Neural cell (in vitro differentiated cells): ENCODE results near the gene FHIT. TPM values are rescaled to one million over a fixed set of nuclear protein-coding genes. Genes with fewer than 3 reads are reported as not detected.

Experiments
- H2AFZ ChIP-seq: fragments of 200-600, 300-800 bp; sonication (generic), shearing (Covaris generic); 2 replicates; pipeline ENCODE4 v1.6.0; 2014; ENCODE audit warnings: low read depth, mild to moderate bottlenecking, antibody characterized with exemption, low read length, moderate library complexity
- H3F3A ChIP-seq: fragments of 200-600 bp; shearing (Covaris generic); 2 replicates; pipeline ENCODE4 v1.6.1; 2016; ENCODE audit warnings: mild to moderate bottlenecking, moderate library complexity, mixed read lengths, antibody characterized with exemption, low read length; ENCODE audit not compliant: insufficient read depth, poor library complexity, severe bottlenecking
- H3K27ac ChIP-seq: fragments of 200-600, 300-800 bp; sonication (generic), shearing (Covaris generic); 2 replicates; pipeline ENCODE4 v1.5.1; 2014; ENCODE audit warnings: mild to moderate bottlenecking, low read length, moderate library complexity
- H3K27me3 ChIP-seq: fragments of 300-800, 200-600 bp; sonication (generic), shearing (Covaris generic); 2 replicates; pipeline ENCODE4 v1.6.0; 2014; ENCODE audit warnings: mild to moderate bottlenecking, low read depth, low read length, moderate library complexity; ENCODE audit not compliant: insufficient read depth
- H3K36me3 ChIP-seq: fragments of 300-800, 200-600 bp; sonication (generic), shearing (Covaris generic); 2 replicates; pipeline ENCODE4 v1.5.1; 2014; ENCODE audit warnings: mild to moderate bottlenecking, antibody characterized with exemption, low read length, moderate library complexity; ENCODE audit not compliant: insufficient read depth
- H3K4me2 ChIP-seq: fragments of 300-800, 200-600 bp; sonication (generic), shearing (Covaris generic); 2 replicates; pipeline ENCODE4 v1.6.0; 2014; ENCODE audit warnings: mild to moderate bottlenecking, low read length
- H3K4me3 ChIP-seq: fragments of 300-800, 200-600 bp; sonication (generic), shearing (Covaris generic); 2 replicates; pipeline ENCODE4 v1.5.1; 2014; ENCODE audit warnings: mild to moderate bottlenecking, low read length, moderate library complexity
- H3K79me2 ChIP-seq: fragments of 200-600 bp; shearing (Covaris generic); replicated peaks from 2 replicates; pipeline ENCODE4 v1.6.0; 2014; ENCODE audit warnings: mild to moderate bottlenecking, low read length, moderate library complexity; ENCODE audit not compliant: insufficient read depth
- H3K9ac ChIP-seq: fragments of 300-800, 200-600 bp; sonication (generic), shearing (Covaris generic); 2 replicates; pipeline ENCODE4 v1.6.1; 2016; ENCODE audit warnings: mild to moderate bottlenecking, low read length, mixed read lengths
- H3K9me2 ChIP-seq: fragments of 200-600 bp; shearing (Covaris generic); 2 replicates; pipeline ENCODE4 v1.6.1; 2016; ENCODE audit warnings: mild to moderate bottlenecking, low read length, mixed read lengths; ENCODE audit not compliant: insufficient read depth
- H3K9me3 ChIP-seq: fragments of 200-600, 300-800 bp; sonication (generic), shearing (Covaris generic); 2 replicates; pipeline ENCODE4 v1.6.1; 2016; ENCODE audit warnings: mild to moderate bottlenecking, mixed run types, low read length, moderate library complexity, mixed read lengths
- H4K20me1 ChIP-seq: fragments of 200-600 bp; shearing (Covaris generic); 2 replicates; pipeline ENCODE4 v1.6.1; 2016; ENCODE audit warnings: mild to moderate bottlenecking, mixed run types; ENCODE audit not compliant: insufficient read depth
- EP300 ChIP-seq: fragments of 450-650 bp; conservative IDR thresholded peaks from 2 replicates; pipeline ENCODE4 v1.6.1; 2014; ENCODE audit warnings: antibody characterized with exemption, mild to moderate bottlenecking, moderate library complexity; ENCODE audit not compliant: poor library complexity, severe bottlenecking
- EZH2 ChIP-seq: fragments of 200-600, 300-800 bp; shearing (Covaris generic), sonication (generic); IDR thresholded peaks from 2 replicates; pipeline ENCODE4 v1.6.1; 2014; ENCODE audit warnings: antibody characterized with exemption, low read length, borderline replicate concordance, mild to moderate bottlenecking; ENCODE audit not compliant: insufficient read depth, poor library complexity, severe bottlenecking
- MXI1 ChIP-seq: fragments of 450-650 bp; conservative IDR thresholded peaks from 2 replicates; pipeline ENCODE4 v1.6.1; 2014; ENCODE audit warnings: antibody characterized with exemption, mild to moderate bottlenecking; ENCODE audit not compliant: poor library complexity, severe bottlenecking
- POLR2AphosphoS5 ChIP-seq: IDR thresholded peaks from 2 replicates; pipeline ENCODE4 v1.6.1; 2012
- RAD21 ChIP-seq: fragments of 450-650 bp; conservative IDR thresholded peaks from 2 replicates; pipeline ENCODE4 v1.6.1; 2014; ENCODE audit warnings: antibody characterized with exemption, mild to moderate bottlenecking, moderate library complexity
- SMC3 ChIP-seq: fragments of 450-650 bp; conservative IDR thresholded peaks from 2 replicates; pipeline ENCODE4 v1.6.1; 2014; ENCODE audit warnings: antibody characterized with exemption, mild to moderate bottlenecking, moderate library complexity; ENCODE audit not compliant: poor library complexity
- TAF1 ChIP-seq: IDR thresholded peaks from 2 replicates; pipeline ENCODE4 v1.6.1; 2012; ENCODE audit warnings: low read depth
- polyA plus RNA-seq: library from polyadenylated mRNA; depleted of rRNA; stranded (reverse); fragments of >200 nt; gene quantifications from 2 replicates; pipeline ENCODE4 v1.2.3, GENCODE V29; 2014
- TF ChIP-seq, protein P1 (sequence below): fragments of 450-650 bp; IDR thresholded peaks from 2 replicates; pipeline ENCODE4 v1.5.1; 2014; ENCODE audit warnings: antibody characterized with exemption, mild to moderate bottlenecking, moderate library complexity; ENCODE audit not compliant: poor library complexity, severe bottlenecking
- TF ChIP-seq, protein P2 (sequence below): IDR thresholded peaks from 2 replicates; pipeline ENCODE4 v1.6.1; 2012; ENCODE audit warnings: borderline replicate concordance

The FHIT gene
- polyA plus RNA-seq, 1 donor from 2014 or later, result not detected

DNA sequence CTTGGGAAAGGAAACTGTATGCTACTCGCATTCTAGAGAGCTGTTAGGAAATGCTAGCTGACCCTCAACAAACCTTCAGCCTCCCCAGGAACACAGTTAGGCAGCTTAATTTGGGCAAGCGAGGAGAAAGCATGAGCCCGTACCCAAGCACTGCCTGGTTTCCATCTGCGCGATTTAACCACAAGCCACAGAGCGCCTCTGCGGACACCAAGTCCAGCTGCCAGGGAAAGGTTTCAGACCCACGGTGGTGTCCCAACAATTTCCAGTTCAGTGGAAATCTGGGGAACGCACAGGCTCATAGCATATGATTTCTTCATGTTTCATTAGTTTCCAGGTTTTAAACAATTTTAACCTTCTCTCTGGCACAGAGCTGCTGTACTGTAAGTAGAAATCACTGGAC, 617.6 kb downstream of the FHIT start:
- TF ChIP-seq, protein P1, sequence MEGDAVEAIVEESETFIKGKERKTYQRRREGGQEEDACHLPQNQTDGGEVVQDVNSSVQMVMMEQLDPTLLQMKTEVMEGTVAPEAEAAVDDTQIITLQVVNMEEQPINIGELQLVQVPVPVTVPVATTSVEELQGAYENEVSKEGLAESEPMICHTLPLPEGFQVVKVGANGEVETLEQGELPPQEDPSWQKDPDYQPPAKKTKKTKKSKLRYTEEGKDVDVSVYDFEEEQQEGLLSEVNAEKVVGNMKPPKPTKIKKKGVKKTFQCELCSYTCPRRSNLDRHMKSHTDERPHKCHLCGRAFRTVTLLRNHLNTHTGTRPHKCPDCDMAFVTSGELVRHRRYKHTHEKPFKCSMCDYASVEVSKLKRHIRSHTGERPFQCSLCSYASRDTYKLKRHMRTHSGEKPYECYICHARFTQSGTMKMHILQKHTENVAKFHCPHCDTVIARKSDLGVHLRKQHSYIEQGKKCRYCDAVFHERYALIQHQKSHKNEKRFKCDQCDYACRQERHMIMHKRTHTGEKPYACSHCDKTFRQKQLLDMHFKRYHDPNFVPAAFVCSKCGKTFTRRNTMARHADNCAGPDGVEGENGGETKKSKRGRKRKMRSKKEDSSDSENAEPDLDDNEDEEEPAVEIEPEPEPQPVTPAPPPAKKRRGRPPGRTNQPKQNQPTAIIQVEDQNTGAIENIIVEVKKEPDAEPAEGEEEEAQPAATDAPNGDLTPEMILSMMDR, result no peak
- TF ChIP-seq TAF1 (no peak), RAD21 (no peak), EP300 (no peak), MXI1 (no peak), EZH2 (no peak)
- no peaks in the 10 kb centered on the region for H3K36me3 ChIP-seq
- H3K4me3 ChIP-seq, result no peak overlapping the region
- no peak overlapping the region for H2AFZ ChIP-seq
- no peak overlapping the region for H3K9ac ChIP-seq
- no peaks in the 10 kb centered on the region for H3F3A ChIP-seq
- no peaks in the 10 kb centered on the region for H3K79me2 ChIP-seq
- H3K27me3 ChIP-seq, result no peaks in the 10 kb centered on the region
- H3K9me3 ChIP-seq, result no peaks in the 10 kb centered on the region
- H3K27ac ChIP-seq, result no peak overlapping the region
- no peaks in the 10 kb centered on the region for H4K20me1 ChIP-seq
- no peaks in the 10 kb centered on the region for H3K9me2 ChIP-seq
- H3K4me2 ChIP-seq, result no peak overlapping the region

DNA sequence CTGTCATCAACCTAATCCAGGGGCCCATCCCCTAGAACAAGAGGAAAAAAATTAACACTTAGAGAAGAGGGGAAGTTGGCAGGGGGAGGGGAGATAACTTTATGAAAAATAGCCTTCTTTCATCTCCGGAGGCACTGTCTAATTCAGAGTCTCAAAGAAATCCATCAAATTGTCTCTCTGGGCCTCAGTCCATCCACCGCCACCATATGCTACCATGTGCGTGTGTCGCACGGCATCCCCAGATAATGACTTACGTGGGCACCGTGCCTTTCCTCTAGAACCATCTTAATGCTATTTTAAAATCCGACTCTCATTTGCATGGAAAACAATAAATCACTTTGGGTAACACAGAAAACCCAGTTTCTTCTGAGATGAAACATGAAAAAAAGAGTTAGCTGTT, 619.7 kb downstream of the FHIT start:
- H3K36me3 ChIP-seq, result no peaks in the 10 kb centered on the region
- H3K9me3 ChIP-seq, result no peaks in the 10 kb centered on the region
- no peaks in the 10 kb centered on the region for H3F3A ChIP-seq
- H3K4me2 ChIP-seq, result no peak overlapping the region
- TF ChIP-seq SMC3 (no peak), POLR2AphosphoS5 (no peak)
- TF ChIP-seq, protein P2, sequence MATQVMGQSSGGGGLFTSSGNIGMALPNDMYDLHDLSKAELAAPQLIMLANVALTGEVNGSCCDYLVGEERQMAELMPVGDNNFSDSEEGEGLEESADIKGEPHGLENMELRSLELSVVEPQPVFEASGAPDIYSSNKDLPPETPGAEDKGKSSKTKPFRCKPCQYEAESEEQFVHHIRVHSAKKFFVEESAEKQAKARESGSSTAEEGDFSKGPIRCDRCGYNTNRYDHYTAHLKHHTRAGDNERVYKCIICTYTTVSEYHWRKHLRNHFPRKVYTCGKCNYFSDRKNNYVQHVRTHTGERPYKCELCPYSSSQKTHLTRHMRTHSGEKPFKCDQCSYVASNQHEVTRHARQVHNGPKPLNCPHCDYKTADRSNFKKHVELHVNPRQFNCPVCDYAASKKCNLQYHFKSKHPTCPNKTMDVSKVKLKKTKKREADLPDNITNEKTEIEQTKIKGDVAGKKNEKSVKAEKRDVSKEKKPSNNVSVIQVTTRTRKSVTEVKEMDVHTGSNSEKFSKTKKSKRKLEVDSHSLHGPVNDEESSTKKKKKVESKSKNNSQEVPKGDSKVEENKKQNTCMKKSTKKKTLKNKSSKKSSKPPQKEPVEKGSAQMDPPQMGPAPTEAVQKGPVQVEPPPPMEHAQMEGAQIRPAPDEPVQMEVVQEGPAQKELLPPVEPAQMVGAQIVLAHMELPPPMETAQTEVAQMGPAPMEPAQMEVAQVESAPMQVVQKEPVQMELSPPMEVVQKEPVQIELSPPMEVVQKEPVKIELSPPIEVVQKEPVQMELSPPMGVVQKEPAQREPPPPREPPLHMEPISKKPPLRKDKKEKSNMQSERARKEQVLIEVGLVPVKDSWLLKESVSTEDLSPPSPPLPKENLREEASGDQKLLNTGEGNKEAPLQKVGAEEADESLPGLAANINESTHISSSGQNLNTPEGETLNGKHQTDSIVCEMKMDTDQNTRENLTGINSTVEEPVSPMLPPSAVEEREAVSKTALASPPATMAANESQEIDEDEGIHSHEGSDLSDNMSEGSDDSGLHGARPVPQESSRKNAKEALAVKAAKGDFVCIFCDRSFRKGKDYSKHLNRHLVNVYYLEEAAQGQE, result no peak
- no peak overlapping the region for H2AFZ ChIP-seq
- H3K27ac ChIP-seq, result no peak overlapping the region
- H3K9ac ChIP-seq, result no peak overlapping the region
- H3K27me3 ChIP-seq, result no peaks in the 10 kb centered on the region
- no peaks in the 10 kb centered on the region for H3K9me2 ChIP-seq
- H3K79me2 ChIP-seq, result no peaks in the 10 kb centered on the region
- H4K20me1 ChIP-seq, result no peaks in the 10 kb centered on the region
- no peak overlapping the region for H3K4me3 ChIP-seq

DNA sequence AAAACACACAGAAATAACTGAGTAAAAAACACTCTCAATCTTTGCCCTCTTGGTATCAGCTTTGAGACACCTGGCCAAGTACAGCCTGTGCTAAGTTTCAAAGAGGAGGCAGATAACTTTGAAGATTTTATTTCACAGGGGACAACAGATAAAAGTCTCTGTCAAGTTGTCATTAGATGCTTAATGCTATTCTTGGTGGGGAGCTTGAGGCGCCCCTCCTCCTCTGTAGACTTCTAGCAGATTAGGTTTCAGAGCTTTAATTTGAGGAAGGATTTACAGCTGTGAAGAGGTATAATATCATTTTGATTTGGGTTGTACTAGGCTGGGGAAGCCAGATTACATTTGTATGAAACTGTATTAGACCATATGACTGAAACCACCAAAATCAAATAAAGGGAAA, 620.3 kb downstream of the FHIT start:
- TF ChIP-seq POLR2AphosphoS5 (no peak), TAF1 (no peak), EP300 (no peak), MXI1 (no peak), EZH2 (no peak), SMC3 (no peak), RAD21 (no peak)
- TF ChIP-seq, protein P1, result no peak
- TF ChIP-seq, protein P2, result no peak
- H3K27ac ChIP-seq, result no peak overlapping the region
- H3K4me3 ChIP-seq, result no peak overlapping the region
- no peaks in the 10 kb centered on the region for H4K20me1 ChIP-seq
- no peak overlapping the region for H3K4me2 ChIP-seq
- no peak overlapping the region for H2AFZ ChIP-seq
- H3K9me3 ChIP-seq, result no peaks in the 10 kb centered on the region
- no peaks in the 10 kb centered on the region for H3K9me2 ChIP-seq
- H3K27me3 ChIP-seq, result no peaks in the 10 kb centered on the region
- H3F3A ChIP-seq, result no peaks in the 10 kb centered on the region
- H3K9ac ChIP-seq, result no peak overlapping the region
- H3K79me2 ChIP-seq, result no peaks in the 10 kb centered on the region
- H3K36me3 ChIP-seq, result no peaks in the 10 kb centered on the region
